HUES64 (cell line): ENCODE data around the gene SYMPK.

Experiments used
- H3K27ac ChIP-seq: 2 replicates; pipeline ENCODE4 v1.7.0; 2013; ENCODE audit warnings: low read depth, low read length, inconsistent platforms
- H3K27me3 ChIP-seq: 2 replicates; pipeline ENCODE4 v1.6.1; 2013; ENCODE audit warnings: mild to moderate bottlenecking, low read length; ENCODE audit not compliant: insufficient read depth
- H3K36me3 ChIP-seq: 2 replicates; pipeline ENCODE4 v1.6.1; 2013; ENCODE audit warnings: mild to moderate bottlenecking, low read length; ENCODE audit not compliant: insufficient read depth
- H3K4me1 ChIP-seq: 2 replicates; pipeline ENCODE4 v1.6.1; 2013; ENCODE audit warnings: mild to moderate bottlenecking, low read length, moderate library complexity; ENCODE audit not compliant: insufficient read depth
- H3K4me3 ChIP-seq: 2 replicates; pipeline ENCODE4 v1.5.1; 2013; ENCODE audit warnings: mild to moderate bottlenecking, low read length, moderate library complexity
- H3K9ac ChIP-seq: 2 replicates; pipeline ENCODE4 v1.6.1; 2013; ENCODE audit warnings: mild to moderate bottlenecking, low read depth, low read length
- H3K9me3 ChIP-seq: 2 replicates; pipeline ENCODE4 v1.6.1; 2013; ENCODE audit warnings: low read depth, low read length; ENCODE audit not compliant: insufficient read depth
- whole genome bisulfite sequencing: fragments of 150-250, 120-280 bp; methylation state at CpG from one replicate; pipeline ENCODE4 v1.1.7; 2013; ENCODE audit warnings: missing lambda C conversion rate; 5-methylcytosine and 5-hydroxymethylcytosine counted together

The SYMPK gene

DNA sequence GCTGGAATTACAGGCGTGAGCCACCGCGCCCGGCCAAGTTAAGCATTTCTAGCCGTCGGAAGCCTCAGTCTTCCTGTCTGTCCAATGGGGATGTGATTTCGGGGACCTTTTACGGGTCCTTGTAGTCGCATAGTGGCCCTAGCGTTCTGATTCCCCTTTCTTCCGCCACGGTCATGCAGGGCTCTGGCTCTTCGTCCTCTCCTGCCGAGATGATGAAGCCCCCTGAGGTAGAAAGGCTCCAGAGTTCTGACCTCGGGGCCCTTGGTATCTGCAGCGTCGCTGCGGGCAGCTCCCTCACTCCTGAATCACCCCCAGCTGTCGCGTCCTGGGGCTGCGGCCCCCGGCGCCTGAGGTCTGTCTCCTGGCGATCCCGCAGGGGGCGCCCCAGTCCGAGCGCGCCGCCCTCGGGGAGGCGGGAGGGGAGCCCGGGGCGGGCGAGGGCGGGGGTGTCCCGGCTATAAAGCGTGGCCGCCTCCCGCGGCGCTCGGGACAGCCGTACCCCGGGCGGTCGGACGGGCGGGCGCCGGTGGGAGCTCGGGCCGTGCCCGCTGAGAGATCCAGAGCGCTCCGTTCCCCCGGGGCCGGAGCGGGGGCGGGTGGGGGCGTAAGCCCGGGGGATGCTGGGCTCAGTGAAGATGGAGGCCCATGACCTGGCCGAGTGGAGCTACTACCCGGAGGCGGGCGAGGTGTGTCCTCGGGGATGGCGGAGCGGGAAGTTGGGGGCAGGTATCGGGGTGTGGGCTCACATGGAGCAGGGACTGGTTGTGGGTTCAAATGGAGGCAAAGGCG, 1.1 kb upstream of the SYMPK start, which contains the start of gene FOXA3:
Gene FOXA3 (plus strand): TSS at position 487 of the 789 bp plus-strand sequence. CDS start 131 bp downstream, at position 618.
- H3K4me1 ChIP-seq: peaks cover 14% of the 10 kb centered on the region; the same call in 1 of the 2 replicates
- under 1% methylated on average over 71 of the region's 71 CpGs for WGBS
- peak within 1 kb of the TSS; percentile 86 for H3K9ac ChIP-seq
- peak within 1 kb of the TSS; percentile 63 for H3K27ac ChIP-seq
- peaks cover 19% of the 10 kb centered on the region for H3K36me3 ChIP-seq
- peak within 1 kb of the TSS; percentile 67 for H3K4me3 ChIP-seq
- peaks cover 3% of the 10 kb centered on the region; the same call in 1 of the 2 replicates for H3K27me3 ChIP-seq
- no peaks in the 10 kb centered on the region for H3K9me3 ChIP-seq

GRCh38 chr19:45863335-45863839, 440 bp upstream of the SYMPK start:
- Histone ChIP-seq H3K9me3 (no peaks in the 10 kb centered on the region), H3K4me1 (peaks cover 14% of the 10 kb centered on the region; the same call in 1 of the 2 replicates), H3K9ac (no peak overlapping the region), H3K36me3 (peaks cover 24% of the 10 kb centered on the region), H3K27me3 (peaks cover 3% of the 10 kb centered on the region; the same call in 1 of the 2 replicates), H3K4me3 (peak overlapping the region; percentile 67), H3K27ac (no peak overlapping the region; the same call in 1 of the 2 replicates)
- 7% methylated on average over 22 of the region's 22 CpGs for WGBS

DNA sequence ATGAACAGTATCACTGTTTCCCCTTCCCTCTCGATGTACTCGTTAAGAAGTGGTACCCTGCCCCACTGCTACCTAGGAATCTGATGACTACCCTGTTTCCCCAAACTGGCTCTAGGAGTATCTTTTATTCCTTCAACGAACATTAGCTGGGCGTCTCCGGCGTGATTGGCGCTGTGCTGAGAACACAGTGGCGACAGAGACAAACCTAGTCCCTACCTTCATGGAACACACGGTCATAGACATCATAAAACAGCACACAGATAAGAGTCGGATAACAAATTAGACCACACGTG, 730 bp downstream of the SYMPK start:
- Histone ChIP-seq H3K4me3 (peak overlapping the region; percentile 67), H3K4me1 (peaks cover 14% of the 10 kb centered on the region; the same call in 1 of the 2 replicates), H3K9me3 (no peaks in the 10 kb centered on the region), H3K27me3 (peaks cover 3% of the 10 kb centered on the region; the same call in 1 of the 2 replicates), H3K27ac (peak overlapping the region; percentile 86), H3K36me3 (peaks cover 28% of the 10 kb centered on the region), H3K9ac (peak overlapping the region; percentile 86)
- WGBS: 3% methylated on average over 11 of the region's 11 CpGs

DNA sequence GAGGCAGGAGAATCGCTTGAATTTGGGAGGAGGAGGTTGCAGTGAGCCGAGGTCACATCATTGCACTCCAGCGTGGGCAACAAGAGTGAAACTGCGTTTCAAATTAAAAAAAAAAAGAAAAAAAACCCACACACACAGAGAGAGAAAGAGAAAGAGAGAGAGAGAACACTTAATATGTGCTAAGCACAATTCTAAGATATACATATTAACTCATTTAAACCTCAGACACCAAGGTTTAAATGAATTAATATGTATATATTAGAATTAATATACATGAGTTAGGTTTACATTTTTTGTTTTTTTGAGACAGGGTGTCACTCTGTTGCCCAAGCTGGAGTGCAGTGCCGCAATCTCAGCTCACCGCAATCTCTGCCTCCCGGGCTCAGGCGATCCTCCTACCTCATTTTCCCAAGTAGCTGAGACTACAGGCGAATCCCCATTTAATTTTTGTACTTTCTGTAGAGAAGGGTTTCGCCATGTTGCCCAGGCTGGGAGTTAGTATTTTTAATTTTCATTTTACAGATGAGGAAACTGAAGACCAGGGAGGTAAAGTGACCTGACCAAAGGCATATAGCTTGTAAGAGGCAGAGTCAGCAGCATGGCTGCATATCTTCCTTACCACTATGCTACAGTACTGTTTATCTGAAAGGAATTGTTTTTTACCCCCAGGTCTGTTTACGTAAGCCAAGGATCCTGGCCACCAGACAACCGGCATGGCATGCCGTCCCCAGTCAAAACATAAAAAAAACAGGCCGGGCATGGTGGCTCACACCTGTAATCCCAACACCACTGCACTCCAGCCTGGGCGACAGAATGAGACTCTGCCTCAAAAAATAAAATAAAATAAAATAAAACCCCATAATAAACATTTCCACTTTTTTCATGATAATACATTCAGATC, 2.3 kb downstream of the SYMPK start:
- Histone ChIP-seq H3K36me3 (peaks cover 36% of the 10 kb centered on the region), H3K9me3 (no peaks in the 10 kb centered on the region), H3K27ac (no peak overlapping the region), H3K4me1 (0 out of 2 replicates have a peak, but pooled peaks cover 7% of the 10 kb centered on the region), H3K4me3 (no peak overlapping the region), H3K27me3 (peaks cover 3% of the 10 kb centered on the region; the same call in 1 of the 2 replicates), H3K9ac (no peak overlapping the region)
- WGBS: 91% methylated on average over 13 of the region's 15 CpGs

- Histone ChIP-seq H3K27ac (no peak overlapping the region), H3K9me3 (no peaks in the 10 kb centered on the region), H3K27me3 (no peaks in the 10 kb centered on the region), H3K36me3 (peaks cover 80% of the 10 kb centered on the region), H3K9ac (no peak overlapping the region), H3K4me1 (no peaks in the 10 kb centered on the region), H3K4me3 (no peak overlapping the region)
- 96% methylated on average over 16 of the region's 16 CpGs for WGBS
Observed at GRCh38 chr19:45854167-45854778, 8.7 kb downstream of the SYMPK start.

DNA sequence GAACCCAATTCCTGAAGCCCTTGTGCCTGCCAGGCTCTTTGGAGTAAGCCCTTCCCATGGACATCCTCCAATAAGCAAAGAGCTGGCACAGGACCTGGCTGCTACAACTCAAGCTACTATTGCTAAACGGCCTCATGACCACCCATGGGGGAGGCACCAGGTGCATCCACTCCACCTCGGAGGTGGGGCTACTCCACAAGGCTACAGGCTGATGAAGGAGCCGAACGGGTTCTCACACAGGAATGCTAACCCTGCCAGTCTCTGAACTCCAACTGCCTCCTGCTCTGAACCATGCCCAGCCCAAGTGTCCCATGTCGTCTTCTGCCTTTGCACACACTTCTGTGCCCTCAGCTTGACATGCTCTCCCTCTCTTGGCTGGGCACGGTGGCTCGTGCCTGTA, 10.0 kb downstream of the SYMPK start:
- Histone ChIP-seq H3K9me3 (no peaks in the 10 kb centered on the region), H3K27me3 (no peaks in the 10 kb centered on the region), H3K9ac (no peak overlapping the region), H3K4me1 (no peaks in the 10 kb centered on the region), H3K27ac (no peak overlapping the region), H3K4me3 (no peak overlapping the region), H3K36me3 (peaks cover 82% of the 10 kb centered on the region)
- 93% methylated on average over 7 of the region's 7 CpGs for WGBS

DNA sequence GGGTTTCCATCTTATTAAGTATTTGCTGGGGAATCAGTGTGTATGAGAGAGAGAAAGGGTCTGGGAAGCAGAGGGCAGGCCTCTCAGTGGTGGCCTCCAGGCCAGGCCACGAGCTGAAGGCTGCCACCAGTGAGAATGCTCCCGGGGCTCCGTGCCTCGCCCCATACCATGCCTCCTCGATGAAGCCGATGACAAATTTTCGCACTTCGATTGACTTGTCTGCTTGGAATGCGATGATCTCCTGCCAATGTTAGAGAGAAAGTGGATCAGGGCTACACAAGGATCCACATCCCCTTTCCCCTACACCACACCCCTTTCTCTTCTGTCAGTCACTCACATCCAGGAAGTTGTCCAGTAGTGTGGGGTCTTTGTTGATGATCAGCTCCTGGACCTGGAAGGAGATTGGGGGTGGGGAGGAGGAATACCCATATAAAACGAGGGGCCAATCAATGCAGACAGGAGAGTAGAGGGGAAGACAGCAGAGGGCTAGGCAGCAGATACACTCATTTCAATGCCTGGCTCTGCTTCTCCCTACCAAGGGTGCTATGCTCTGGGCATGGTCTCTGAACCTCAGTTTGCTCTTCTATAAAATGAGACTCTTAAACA, 10.7 kb downstream of the SYMPK start:
- no peaks in the 10 kb centered on the region for H3K9me3 ChIP-seq
- H3K9ac ChIP-seq: no peak overlapping the region
- 98% methylated on average over 10 of the region's 10 CpGs for WGBS
- H3K27ac ChIP-seq: no peak overlapping the region
- H3K4me1 ChIP-seq: no peaks in the 10 kb centered on the region
- no peak overlapping the region for H3K4me3 ChIP-seq
- H3K27me3 ChIP-seq: no peaks in the 10 kb centered on the region
- H3K36me3 ChIP-seq: peaks cover 89% of the 10 kb centered on the region

GRCh38 chr19:45848922-45849321, 14.0 kb downstream of the SYMPK start:
- Histone ChIP-seq H3K4me3 (no peak overlapping the region), H3K9ac (no peak overlapping the region), H3K27me3 (no peaks in the 10 kb centered on the region), H3K9me3 (no peaks in the 10 kb centered on the region), H3K27ac (no peak overlapping the region), H3K4me1 (no peaks in the 10 kb centered on the region), H3K36me3 (peaks cover 98% of the 10 kb centered on the region)
- 98% methylated on average over 4 of the region's 4 CpGs for WGBS

- Histone ChIP-seq H3K9ac (no peak overlapping the region), H3K9me3 (no peaks in the 10 kb centered on the region), H3K27me3 (no peaks in the 10 kb centered on the region), H3K4me3 (no peak overlapping the region), H3K36me3 (peaks cover 98% of the 10 kb centered on the region), H3K4me1 (no peaks in the 10 kb centered on the region), H3K27ac (no peak overlapping the region)
- WGBS: 96% methylated on average over 13 of the region's 13 CpGs
Observed at GRCh38 chr19:45847663-45848062, 15.3 kb downstream of the SYMPK start.

DNA sequence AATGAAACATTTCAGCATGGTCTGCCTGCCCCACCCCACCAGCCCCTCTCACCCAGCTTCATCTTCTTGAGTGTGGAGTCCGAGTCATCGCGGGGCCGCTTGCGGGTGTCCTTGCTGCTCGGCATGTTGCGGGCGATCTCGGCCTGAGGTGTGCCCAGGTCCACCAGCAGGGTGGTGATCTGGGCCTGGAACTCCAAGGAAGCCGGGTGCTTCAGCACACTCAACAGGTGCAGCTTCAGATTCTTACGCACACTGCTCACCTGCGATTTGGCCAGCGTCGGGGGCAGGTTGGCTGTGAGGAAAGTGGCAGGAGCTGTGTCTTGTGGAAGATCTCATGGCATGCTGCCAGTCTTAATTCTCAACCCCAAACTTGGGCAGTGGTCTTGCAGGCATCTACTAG, 20.7 kb downstream of the SYMPK start:
- Histone ChIP-seq H3K27ac (no peak overlapping the region), H3K4me3 (no peak overlapping the region), H3K4me1 (no peaks in the 10 kb centered on the region), H3K36me3 (peaks cover 94% of the 10 kb centered on the region), H3K9me3 (no peaks in the 10 kb centered on the region), H3K27me3 (no peaks in the 10 kb centered on the region), H3K9ac (no peak overlapping the region)
- 96% methylated on average over 14 of the region's 14 CpGs for WGBS
